GM12878 (cell line): Measurements from ENCODE around the gene MAPK13. TPM values are rescaled to one million over a fixed set of nuclear protein-coding genes. Genes with fewer than 3 reads are reported as not detected.

Experiments used
- ATF2 ChIP-seq: IDR thresholded peaks from 2 replicates; pipeline ENCODE4 v1.6.1; 2012; ENCODE audit warnings: low read length, inconsistent platforms
- CTCF ChIP-seq, 3 experiments: IDR thresholded peaks in 2 of 3; conservative IDR thresholded peaks in 1 of 3; 2 replicates each; pipeline ENCODE4 v1.5.1; 2011; ENCODE audit warnings: low read depth in 3 of 3, low read length in 3 of 3, mild to moderate bottlenecking in 3 of 3, control low read depth in 2 of 3, moderate library complexity in 2 of 3, inconsistent platforms in 1 of 3, mixed read lengths in 1 of 3; ENCODE audit not compliant: control insufficient read depth in 2 of 3, insufficient read depth in 1 of 3; ENCODE audit errors: extremely low read depth in 1 of 3
- DPF2 ChIP-seq: fragments of 450-650 bp; IDR thresholded peaks from 2 replicates; pipeline ENCODE4 v1.6.1; 2017; ENCODE audit warnings: mild to moderate bottlenecking
- E2F8 ChIP-seq: fragments of 450-650 bp; IDR thresholded peaks from 2 replicates; pipeline ENCODE4 v1.6.1; 2018; ENCODE audit warnings: mild to moderate bottlenecking, low read depth, moderate library complexity; ENCODE audit not compliant: partially characterized antibody
- NFXL1 ChIP-seq: fragments of 450-650 bp; IDR thresholded peaks from 2 replicates; pipeline ENCODE4 v1.6.1; 2017; ENCODE audit warnings: antibody characterized with exemption, mild to moderate bottlenecking, borderline replicate concordance
- SMC3 ChIP-seq: IDR thresholded peaks from 2 replicates; pipeline ENCODE4 v1.6.1; 2011; ENCODE audit warnings: low read length, improper control_type of control experiment, borderline replicate concordance
- ZNF24 ChIP-seq: fragments of 450-650 bp; IDR thresholded peaks from 2 replicates; pipeline ENCODE4 v1.6.1; 2017; ENCODE audit warnings: antibody characterized with exemption, mild to moderate bottlenecking
- polyA plus RNA-seq, 11 experiments: library from polyadenylated mRNA; depleted of rRNA in 4 of 11; unstranded in 6 of 11; stranded (reverse) in 5 of 11; fragments of >200 nt; fragmentation: Nextera tagmentation in 4 of 11; fragmentation: Illumina TruSeq in 1 of 11; extraction: Ambion mirVana in 4 of 11; extraction: Trizol in 1 of 11; gene quantifications; 1 replicate in 1 of 11; 2 replicates in 10 of 11; pipeline versions ENCODE4 v1.2.1 to v1.2.3, GENCODE V29; 2011 to 2016; ENCODE audit warnings: inconsistent platforms in 2 of 11, missing spikeins in 2 of 11, low read depth in 1 of 11
- total RNA-seq, 4 experiments: library from RNA; depleted of rRNA in 3 of 4; stranded (reverse); fragments of >200 nt in 3 of 4; fragmentation: Illumina TruSeq in 1 of 4; extraction: Trizol in 1 of 4; gene quantifications; 2 replicates each; pipeline versions ENCODE4 v1.2.1 to v1.2.3, GENCODE V29; 2013 to 2021

The MAPK13 gene
- total and polyA plus RNA-seq, 10 of the 15 experiments (the other 5 are each of a cell fraction or from before 2014, with no cell fraction given), result 1.8 to 48.0 (median 37.5) TPM

- TF ChIP-seq ATF2 (no peak), ZNF24 (no peak), E2F8 (no peak), NFXL1 (no peak), SMC3 (no peak), CTCF (IDR thresholded peaks at IDR 0.05 in 2 of 3, conservative IDR thresholded peaks at IDR 0.05 in 1 of 3; ENCODE audit: control insufficient read depth in 2 of 3, extremely low read depth in 1 of 3, insufficient read depth in 1 of 3, low read depth in 3 of 3, low read length in 3 of 3) (no peak), DPF2 (no peak)
Observed at GRCh38 chr6:36125575-36125974, 4.7 kb upstream of the MAPK13 start (continued).
